H9 (cell line): ENCODE measurements around the gene TJP2. TPM values are rescaled to one million over a fixed set of nuclear protein-coding genes. Genes with fewer than 3 reads are reported as not detected.

ENCODE experiments used
- DNase-seq: peaks from one replicate; pipeline ENCODE4 v3.0.0-alpha.2; 2017
- H2AFZ ChIP-seq: one replicate; pipeline ENCODE4 v1.6.1; 2013; ENCODE audit warnings: mild to moderate bottlenecking, low read length, control low read depth, moderate library complexity
- H2AK5ac ChIP-seq: 2 replicates; pipeline ENCODE4 v1.6.1; 2013; ENCODE audit warnings: low read length, control low read depth, mixed read lengths; ENCODE audit not compliant: insufficient read length
- H2BK120ac ChIP-seq: one replicate; pipeline ENCODE4 v1.6.1; 2013; ENCODE audit warnings: low read depth, mild to moderate bottlenecking, low read length, control low read depth, inconsistent platforms; ENCODE audit not compliant: poor library complexity, severe bottlenecking
- H2BK12ac ChIP-seq: 2 replicates; pipeline ENCODE4 v1.6.1; 2013; ENCODE audit warnings: low read length, control low read depth, mixed read lengths, low read depth; ENCODE audit not compliant: insufficient read length
- H2BK15ac ChIP-seq: 2 replicates; pipeline ENCODE4 v1.6.1; 2013; ENCODE audit warnings: low read depth, low read length, control low read depth
- H2BK20ac ChIP-seq: one replicate; pipeline ENCODE4 v1.6.1; 2013; ENCODE audit warnings: low read depth, mild to moderate bottlenecking, low read length, control low read depth, inconsistent platforms; ENCODE audit not compliant: poor library complexity, severe bottlenecking
- H2BK5ac ChIP-seq: 2 replicates; pipeline ENCODE4 v1.6.1; 2013; ENCODE audit warnings: low read length, control low read depth, mixed read lengths; ENCODE audit not compliant: insufficient read length
- H3K14ac ChIP-seq: 2 replicates; pipeline ENCODE4 v1.6.1; 2013; ENCODE audit warnings: low read length, control low read depth; ENCODE audit not compliant: insufficient read depth
- H3K18ac ChIP-seq: 2 replicates; pipeline ENCODE4 v1.6.1; 2013; ENCODE audit warnings: low read depth, mild to moderate bottlenecking, mixed read lengths, low read length, control low read depth; ENCODE audit not compliant: insufficient read length
- H3K23ac ChIP-seq: 2 replicates; pipeline ENCODE4 v1.6.1; 2013; ENCODE audit warnings: low read length, control low read depth, mixed read lengths, low read depth; ENCODE audit not compliant: insufficient read length
- H3K23me2 ChIP-seq: 2 replicates; pipeline ENCODE4 v1.6.1; 2013; ENCODE audit warnings: low read depth, mild to moderate bottlenecking, mixed read lengths, low read length, control low read depth; ENCODE audit not compliant: insufficient read length, poor library complexity, severe bottlenecking
- H3K27ac ChIP-seq: 2 replicates; pipeline ENCODE4 v1.5.1; 2013; ENCODE audit warnings: low read length, control low read depth, mixed read lengths, low read depth; ENCODE audit not compliant: insufficient read length
- H3K27me3 ChIP-seq: 2 replicates; pipeline ENCODE4 v1.6.1; 2013; ENCODE audit warnings: low read length, control low read depth, inconsistent platforms; ENCODE audit not compliant: insufficient read depth
- H3K4ac ChIP-seq: 2 replicates; pipeline ENCODE4 v1.6.1; 2013; ENCODE audit warnings: low read depth, mild to moderate bottlenecking, control low read depth, inconsistent platforms, low read length, moderate library complexity
- H3K4me1 ChIP-seq: 2 replicates; pipeline ENCODE4 v1.6.1; 2013; ENCODE audit warnings: low read length, control low read depth, inconsistent platforms; ENCODE audit not compliant: insufficient read depth
- H3K4me2 ChIP-seq: 2 replicates; pipeline ENCODE4 v1.6.1; 2013; ENCODE audit warnings: low read length, control low read depth, mixed read lengths; ENCODE audit not compliant: insufficient read length, insufficient read depth
- H3K56ac ChIP-seq: 2 replicates; pipeline ENCODE4 v1.6.1; 2013; ENCODE audit warnings: low read depth, mild to moderate bottlenecking, mixed read lengths, low read length, control low read depth; ENCODE audit not compliant: insufficient read length
- H3K79me1 ChIP-seq: 2 replicates; pipeline ENCODE4 v1.6.1; 2013; ENCODE audit warnings: low read depth, mild to moderate bottlenecking, moderate library complexity, low read length, control low read depth, inconsistent platforms; ENCODE audit not compliant: insufficient read depth, poor library complexity, severe bottlenecking
- H3K79me2 ChIP-seq: 2 replicates; pipeline ENCODE4 v1.6.1; 2013; ENCODE audit warnings: low read length, control low read depth, inconsistent platforms; ENCODE audit not compliant: insufficient read depth
- H3K9ac ChIP-seq: 2 replicates; pipeline ENCODE4 v1.6.1; 2013; ENCODE audit warnings: low read length, control low read depth, mixed read lengths; ENCODE audit not compliant: insufficient read length; ENCODE audit errors: extremely low read depth
- H3K9me3 ChIP-seq: one replicate; pipeline ENCODE4 v1.6.1; 2013; ENCODE audit warnings: low read depth, low read length, inconsistent platforms; ENCODE audit not compliant: control insufficient read depth
- H3T11ph ChIP-seq: one replicate; pipeline ENCODE4 v1.6.1; 2013; ENCODE audit warnings: mild to moderate bottlenecking, low read length, control low read depth, inconsistent platforms
- H4K20me1 ChIP-seq: one replicate; pipeline ENCODE4 v1.6.1; 2013; ENCODE audit not compliant: control insufficient read depth, insufficient read length, insufficient read depth
- H4K5ac ChIP-seq: 2 replicates; pipeline ENCODE4 v1.6.1; 2013; ENCODE audit warnings: low read depth, mild to moderate bottlenecking, mixed read lengths, low read length, control low read depth; ENCODE audit not compliant: insufficient read length
- H4K8ac ChIP-seq: replicated peaks from 2 replicates; pipeline ENCODE4 v1.6.1; 2013; ENCODE audit warnings: low read length, control low read depth, mixed read lengths, low read depth; ENCODE audit not compliant: insufficient read length
- H4K91ac ChIP-seq: 2 replicates; pipeline ENCODE4 v1.6.1; 2013; ENCODE audit warnings: low read depth, mild to moderate bottlenecking, moderate library complexity, mixed read lengths, low read length, control low read depth; ENCODE audit not compliant: insufficient read length
- H3K27ac Mint-ChIP-seq, 3 experiments: 2 replicates in 2 of 3; 3 replicates in 1 of 3; pipeline ENCODE4 v1.8.0; 2020 to 2021; ENCODE audit warnings: mixed read lengths in 3 of 3, mild to moderate bottlenecking in 1 of 3, moderate library complexity in 1 of 3
- H3K27me3 Mint-ChIP-seq: 2 replicates; pipeline ENCODE4 v1.8.0; 2021; ENCODE audit warnings: low read depth, mild to moderate bottlenecking, moderate library complexity, mixed read lengths
- H3K36me3 Mint-ChIP-seq, 3 experiments: 2 replicates in 2 of 3; 3 replicates in 1 of 3; pipeline ENCODE4 v1.8.0; 2020 to 2021; ENCODE audit warnings: low read depth in 3 of 3, mixed read lengths in 3 of 3; ENCODE audit not compliant: insufficient read depth in 1 of 3
- H3K4me1 Mint-ChIP-seq, 2 experiments: 2 replicates each; pipeline ENCODE4 v1.8.0; 2020; ENCODE audit warnings: mixed read lengths in 2 of 2
- H3K4me3 Mint-ChIP-seq, 2 experiments: 2 replicates in 1 of 2; 3 replicates in 1 of 2; pipeline ENCODE4 v1.8.0; 2020 to 2021; ENCODE audit warnings: mild to moderate bottlenecking in 2 of 2, mixed read lengths in 2 of 2, moderate library complexity in 1 of 2
- H3K9me3 Mint-ChIP-seq, 2 experiments: 2 replicates in 1 of 2; 3 replicates in 1 of 2; pipeline ENCODE4 v1.8.0; 2020; ENCODE audit warnings: mild to moderate bottlenecking in 2 of 2, mixed read lengths in 2 of 2, moderate library complexity in 1 of 2
- CTCF ChIP-seq: fragments of 200-600 bp; sonication (generic); conservative IDR thresholded peaks from 3 replicates; pipeline ENCODE4 v1.8.0; 2021; ENCODE audit warnings: antibody characterized with exemption, mild to moderate bottlenecking
- WGBS: extraction: QIAGEN DNeasy Blood & Tissue Kit; methylation state at CpG from one replicate; pipeline ENCODE4 v1.1.7; 2013; ENCODE audit warnings: missing lambda C conversion rate, low lambda C conversion rate, mixed read lengths; ENCODE audit not compliant: insufficient read length; ENCODE audit errors: extremely low coverage; 5-methylcytosine and 5-hydroxymethylcytosine counted together
- total RNA-seq: library from RNA; stranded (reverse); gene quantifications from 2 replicates; pipeline ENCODE4 v1.2.1, GENCODE V29; 2021

Gene TJP2
- total RNA-seq, 1 experiment from 2014 or later, result 130 TPM

- H3K9me3 Mint-ChIP-seq, result no peaks in the 10 kb centered on the region; a peak in 2 of 5 replicates
- Histone ChIP-seq H3K79me1 (no peaks in the 10 kb centered on the region), H2BK5ac (no peak overlapping the region), H3K9ac (no peak overlapping the region), H3K27ac (no peak overlapping the region), H2BK120ac (no peak overlapping the region), H2BK12ac (no peak overlapping the region), H3K9me3 (no peaks in the 10 kb centered on the region), H3K4ac (no peak overlapping the region), H2AFZ (no peak overlapping the region), H4K20me1 (no peaks in the 10 kb centered on the region), H3K4me2 (no peak overlapping the region), H3K56ac (no peak overlapping the region), H3K79me2 (no peaks in the 10 kb centered on the region), H3K4me1 (no peaks in the 10 kb centered on the region), H3K14ac (no peak overlapping the region), H2AK5ac (no peak overlapping the region), H3T11ph (no peak overlapping the region), H2BK15ac (no peak overlapping the region), H2BK20ac (no peak overlapping the region), H3K23ac (no peak overlapping the region), H3K18ac (no peak overlapping the region), H4K8ac (no peak overlapping the region), H4K91ac (no peak overlapping the region), H3K23me2 (no peaks in the 10 kb centered on the region), H3K27me3 (no peaks in the 10 kb centered on the region), H4K5ac (no peak overlapping the region)
- no peak overlapping the region for H3K27ac Mint-ChIP-seq
- peaks cover 8 to 13% of the 10 kb centered on the region in 2 experiments for H3K4me1 Mint-ChIP-seq
- peaks cover 0 to 1% (median 0%) of the 10 kb centered on the region in 3 experiments; a peak in 1 of 7 replicates for H3K36me3 Mint-ChIP-seq
- no peaks in the 10 kb centered on the region; the same call in 1 of the 2 replicates for H3K27me3 Mint-ChIP-seq
- TF ChIP-seq CTCF, result no peak
- WGBS, result no CpG with 5 or more reads among the region's 1 CpG
- no peak for DNase-seq
- no peak overlapping the region for H3K4me3 Mint-ChIP-seq
Observed at GRCh38 chr9:69299826-69300225, 125.7 kb downstream of the TJP2 start.
